Measurements from ENCODE around the gene RBMS3. TPM values are rescaled to one million over a fixed set of nuclear protein-coding genes. Genes with fewer than 3 reads are reported as not detected.
A peak's percentile ranks its signal among the peaks of the same experiment; 100 is the strongest.
"Not testable (repeated sequence)": the region's sequence is repeated elsewhere in the genome, so short reads cannot be mapped to it uniquely, and the experiment has no call there.

RBMS3 gene
- total RNA-seq, result 10 to 100 TPM in 2 of 3 donors, 1 to 10 TPM in 1; 4.6 to 53.6 (median 11.7) TPM
- long read RNA-seq, donor 1, full-length matches to known transcripts, result 4 of 16 reads
- long read RNA-seq, donor 1, partial matches to known transcripts, result 3 of 16 reads
- long read RNA-seq, donor 1, other reads (novel, unspliced or antisense), result 9 of 16 reads
- long read RNA-seq, donor 2, partial matches to known transcripts, result 0 of 5 reads
- long read RNA-seq, donor 2, other reads (novel, unspliced or antisense), result 4 of 5 reads

DNA sequence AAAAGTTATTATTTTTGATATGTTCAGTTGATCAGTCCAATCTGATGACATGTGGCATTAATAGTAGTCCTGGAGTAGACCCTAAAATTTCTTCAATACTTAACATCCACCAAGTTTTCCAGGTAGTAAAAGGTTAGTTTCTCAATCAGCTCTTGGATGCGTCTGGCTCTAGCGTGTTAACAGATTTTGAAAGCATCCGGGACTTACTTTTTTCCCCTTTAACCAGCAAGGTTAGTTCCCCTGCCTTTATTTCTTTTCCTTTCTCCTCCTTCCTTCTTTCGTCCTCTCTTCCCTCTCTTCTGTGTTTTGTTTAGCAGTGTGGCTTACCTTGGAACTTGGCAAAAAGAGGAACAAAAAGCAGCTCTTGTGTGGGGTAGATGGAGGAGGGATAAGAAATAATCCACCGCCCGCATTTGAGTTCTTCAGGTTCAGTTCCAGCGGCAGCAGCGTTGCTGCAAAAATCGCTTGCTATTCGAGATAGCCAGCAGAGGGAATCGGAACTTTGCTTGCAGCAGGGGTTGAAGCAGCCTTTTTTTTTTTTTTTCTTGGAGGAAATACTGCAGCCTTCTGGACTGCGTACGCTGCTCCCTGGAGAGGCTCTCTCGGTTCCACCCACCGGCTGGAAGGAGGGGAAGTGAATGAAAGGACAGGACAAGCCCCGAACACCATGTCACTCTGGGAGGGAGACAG is at the start of gene RBMS3:
TSS of gene RBMS3 (plus strand) at position 668 of the 690 bp plus-strand sequence.
- H3K9me3 ChIP-seq, result no peaks in the 10 kb centered on the region
- no peaks in the 10 kb centered on the region for H3K4me1 ChIP-seq (ENCODE audit: low read depth)
- ATAC-seq, result peak; percentile 90
- TF ChIP-seq, protein P1, sequence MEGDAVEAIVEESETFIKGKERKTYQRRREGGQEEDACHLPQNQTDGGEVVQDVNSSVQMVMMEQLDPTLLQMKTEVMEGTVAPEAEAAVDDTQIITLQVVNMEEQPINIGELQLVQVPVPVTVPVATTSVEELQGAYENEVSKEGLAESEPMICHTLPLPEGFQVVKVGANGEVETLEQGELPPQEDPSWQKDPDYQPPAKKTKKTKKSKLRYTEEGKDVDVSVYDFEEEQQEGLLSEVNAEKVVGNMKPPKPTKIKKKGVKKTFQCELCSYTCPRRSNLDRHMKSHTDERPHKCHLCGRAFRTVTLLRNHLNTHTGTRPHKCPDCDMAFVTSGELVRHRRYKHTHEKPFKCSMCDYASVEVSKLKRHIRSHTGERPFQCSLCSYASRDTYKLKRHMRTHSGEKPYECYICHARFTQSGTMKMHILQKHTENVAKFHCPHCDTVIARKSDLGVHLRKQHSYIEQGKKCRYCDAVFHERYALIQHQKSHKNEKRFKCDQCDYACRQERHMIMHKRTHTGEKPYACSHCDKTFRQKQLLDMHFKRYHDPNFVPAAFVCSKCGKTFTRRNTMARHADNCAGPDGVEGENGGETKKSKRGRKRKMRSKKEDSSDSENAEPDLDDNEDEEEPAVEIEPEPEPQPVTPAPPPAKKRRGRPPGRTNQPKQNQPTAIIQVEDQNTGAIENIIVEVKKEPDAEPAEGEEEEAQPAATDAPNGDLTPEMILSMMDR (IDR thresholded peaks at IDR 0.05), result no peak
- H3K36me3 ChIP-seq (ENCODE audit: low read depth), result no peaks in the 10 kb centered on the region
- DNase-seq, result peak; percentile 67 to 69 (median 68)
- peak within 1 kb of the TSS; percentile 4 for H3K4me3 ChIP-seq
- intact Hi-C loops (cut with DNase I, micrococcal nuclease), result loop anchor here in 1 of 2 donors (10.0 kb wide), 2 partner anchors 414 to 484 kb away; no protein-coding TSS in a partner anchor

DNA sequence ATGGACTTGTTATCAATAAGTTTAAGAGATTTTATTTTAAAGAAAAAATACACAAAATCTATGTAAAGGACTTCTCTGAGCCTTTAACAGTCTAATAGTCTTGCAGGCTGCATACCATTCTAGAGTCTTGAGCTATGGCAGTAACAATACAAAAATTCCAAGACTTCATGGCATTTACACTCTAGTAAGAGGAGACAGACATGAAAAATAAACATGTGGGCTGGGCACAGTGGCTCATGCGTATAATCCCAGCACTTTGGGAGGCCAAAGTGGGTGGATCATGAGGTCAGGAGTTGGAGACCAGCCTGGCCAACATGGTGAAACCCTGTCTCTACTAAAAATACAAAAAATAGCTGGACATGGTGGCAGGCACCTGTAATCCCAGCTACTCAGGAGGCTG is 47.7 kb upstream of the RBMS3 start:
- H3K4me3 ChIP-seq; H3K9me3 ChIP-seq; H3K36me3 ChIP-seq (ENCODE audit: low read depth); DNase-seq; intact Hi-C loops (cut with DNase I, micrococcal nuclease); ATAC-seq; H3K4me1 ChIP-seq (ENCODE audit: low read depth): not testable (repeated sequence)

DNA sequence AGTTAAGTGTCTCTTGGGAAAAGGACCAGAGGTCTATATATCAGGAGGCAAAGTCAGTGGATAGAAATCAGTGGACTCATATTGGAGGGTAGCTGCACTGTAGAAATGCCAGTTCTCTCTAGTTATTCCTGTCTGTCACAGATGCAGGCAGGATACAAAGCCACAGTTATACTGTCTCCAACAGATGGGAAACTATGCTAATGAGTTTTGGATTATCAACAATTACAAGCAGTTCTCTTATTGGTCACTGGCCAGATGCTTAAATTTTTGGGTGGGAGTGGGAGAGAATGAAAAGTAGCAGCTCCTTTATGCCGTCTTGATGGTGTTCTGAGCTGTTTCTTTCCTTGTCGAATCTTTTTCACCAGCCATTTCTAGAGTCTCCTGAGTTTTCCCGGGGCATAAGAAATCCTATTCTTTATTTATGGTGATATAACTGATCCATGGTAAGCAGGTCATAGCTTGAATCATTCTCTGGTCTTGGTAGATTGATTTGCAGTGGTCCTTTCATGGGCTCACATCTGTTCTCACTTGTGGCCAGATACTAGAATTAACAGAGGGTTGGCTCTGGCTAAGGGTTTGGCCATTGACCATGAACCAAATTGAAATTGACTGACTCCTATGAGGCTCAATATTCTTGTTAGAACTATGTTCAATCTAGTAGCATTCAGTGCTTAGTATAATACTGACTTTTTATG is 44.6 kb upstream of the RBMS3 start:
- ATAC-seq, result no peak
- no peak for DNase-seq
- Histone ChIP-seq H3K4me1 (ENCODE audit: low read depth) (no peaks in the 10 kb centered on the region), H3K9me3 (no peaks in the 10 kb centered on the region), H3K4me3 (no peak overlapping the region), H3K36me3 (ENCODE audit: low read depth) (no peaks in the 10 kb centered on the region)
- TF ChIP-seq, protein P1 (IDR thresholded peaks at IDR 0.05), result no peak
- intact Hi-C loops (cut with DNase I, micrococcal nuclease), result no loop called here

DNA sequence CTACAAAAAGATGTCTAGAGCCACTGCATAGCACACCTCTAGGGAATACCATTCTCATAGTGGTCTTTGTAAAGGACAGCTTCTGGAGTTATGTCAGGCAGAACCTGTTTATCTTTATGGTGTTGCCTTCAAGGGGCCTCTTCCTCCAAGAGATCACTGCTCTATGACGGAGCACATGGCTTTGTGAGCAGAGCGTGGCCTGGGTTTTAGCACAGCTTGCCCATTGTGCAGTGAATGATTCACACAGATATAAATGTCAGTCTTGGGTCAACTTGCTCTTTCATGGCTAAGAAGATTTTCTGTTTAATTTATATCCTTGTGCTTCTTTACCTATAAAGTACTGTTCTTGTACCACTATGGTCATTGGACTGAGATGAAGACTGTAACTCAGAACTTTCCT is 41.5 kb upstream of the RBMS3 start:
- intact Hi-C loops (cut with DNase I, micrococcal nuclease), result no loop called here
- H3K4me1 ChIP-seq (ENCODE audit: low read depth), result no peaks in the 10 kb centered on the region
- H3K4me3 ChIP-seq, result no peak overlapping the region
- H3K36me3 ChIP-seq (ENCODE audit: low read depth), result no peaks in the 10 kb centered on the region
- no peaks in the 10 kb centered on the region for H3K9me3 ChIP-seq
- TF ChIP-seq, protein P1 (IDR thresholded peaks at IDR 0.05), result no peak
- no peak for ATAC-seq
- DNase-seq, result no peak

DNA sequence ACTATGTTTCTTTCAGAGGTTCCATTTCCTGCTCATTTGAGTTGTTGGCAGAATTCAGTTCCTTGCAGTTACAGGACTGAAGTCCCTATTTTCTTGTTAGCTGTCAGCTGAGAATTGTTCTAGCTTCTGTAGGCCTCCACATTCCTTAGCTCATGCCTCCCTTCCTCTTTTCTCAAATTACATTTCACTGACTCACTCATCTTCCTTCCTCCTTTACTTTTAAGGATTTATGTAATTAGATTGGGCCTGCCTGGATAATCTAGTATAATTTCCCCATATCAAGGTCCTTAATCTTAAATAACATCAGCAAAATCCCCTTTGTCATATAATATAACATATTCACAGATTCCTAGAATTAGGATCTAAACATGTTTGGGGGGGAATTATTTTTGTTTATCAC is 40.6 kb upstream of the RBMS3 start:
- TF ChIP-seq, protein P1 (IDR thresholded peaks at IDR 0.05), result no peak
- H3K4me1 ChIP-seq (ENCODE audit: low read depth), result no peaks in the 10 kb centered on the region
- no peak for DNase-seq
- no peak for ATAC-seq
- H3K4me3 ChIP-seq, result no peak overlapping the region
- H3K36me3 ChIP-seq (ENCODE audit: low read depth), result no peaks in the 10 kb centered on the region
- intact Hi-C loops (cut with DNase I, micrococcal nuclease), result no loop called here
- H3K9me3 ChIP-seq, result no peaks in the 10 kb centered on the region

DNA sequence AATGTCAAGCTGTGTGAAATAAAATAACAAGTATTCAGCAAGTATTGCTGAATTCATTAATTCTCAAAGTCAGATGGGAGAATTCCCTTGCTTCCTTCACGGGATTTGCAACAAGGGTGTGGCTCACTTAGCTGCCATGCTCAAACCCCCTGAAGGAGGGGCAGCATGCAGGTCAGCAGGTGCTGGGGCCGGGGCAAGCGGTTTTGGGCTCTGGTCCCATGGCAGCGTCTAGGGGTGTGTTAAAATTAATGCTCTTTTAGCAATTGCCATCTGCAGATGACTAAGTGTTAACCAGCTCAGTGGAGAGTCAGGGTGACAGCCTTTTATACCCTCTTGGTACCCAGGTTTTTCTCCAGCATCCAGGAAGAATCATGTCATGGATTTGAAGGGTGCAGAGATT is 40.0 kb upstream of the RBMS3 start:
- intact Hi-C loops (cut with DNase I, micrococcal nuclease), result no loop called here
- no peak for DNase-seq
- no peak for ATAC-seq
- H3K4me3 ChIP-seq, result no peak overlapping the region
- no peaks in the 10 kb centered on the region for H3K36me3 ChIP-seq (ENCODE audit: low read depth)
- no peaks in the 10 kb centered on the region for H3K9me3 ChIP-seq
- TF ChIP-seq, protein P1 (IDR thresholded peaks at IDR 0.05), result no peak
- no peaks in the 10 kb centered on the region for H3K4me1 ChIP-seq (ENCODE audit: low read depth)
